GM23248 (cell line): ENCODE measurements around the gene IDH3A. TPM values are rescaled to one million over a fixed set of nuclear protein-coding genes. Genes with fewer than 3 reads are reported as not detected.
A peak's percentile ranks its signal among the peaks of the same experiment; 100 is the strongest.

Source experiments
- DNase-seq: peaks from one replicate; pipeline ENCODE4 v3.0.0-alpha.2; 2015
- H2AFZ ChIP-seq: fragments of 200-600 bp; sonication (generic); 2 replicates; pipeline ENCODE4 v1.6.1; 2016; ENCODE audit warnings: antibody characterized with exemption
- H3F3A ChIP-seq: fragments of 200-600 bp; sonication (generic); 2 replicates; pipeline ENCODE4 v1.6.1; 2016; ENCODE audit warnings: mild to moderate bottlenecking, antibody characterized with exemption, mixed run types; ENCODE audit not compliant: insufficient read depth
- H3K27ac ChIP-seq: fragments of 200-600 bp; sonication (generic); 2 replicates; pipeline ENCODE4 v1.5.1; 2016; ENCODE audit warnings: mild to moderate bottlenecking
- H3K27me3 ChIP-seq: fragments of 200-600 bp; sonication (generic); replicated peaks from 2 replicates; pipeline ENCODE4 v1.6.1; 2016; ENCODE audit warnings: mild to moderate bottlenecking; ENCODE audit not compliant: insufficient read depth
- H3K36me3 ChIP-seq: fragments of 200-600 bp; sonication (generic); 2 replicates; pipeline ENCODE4 v1.6.1; 2016; ENCODE audit warnings: low read depth, mild to moderate bottlenecking
- H3K4me1 ChIP-seq: fragments of 200-600 bp; sonication (generic); 2 replicates; pipeline ENCODE4 v1.6.1; 2016; ENCODE audit warnings: mild to moderate bottlenecking; ENCODE audit not compliant: insufficient read depth
- H3K4me2 ChIP-seq: fragments of 200-600 bp; sonication (generic); one replicate; pipeline ENCODE4 v1.6.1; 2016; ENCODE audit warnings: mild to moderate bottlenecking; ENCODE audit not compliant: unreplicated experiment
- H3K4me3 ChIP-seq: fragments of 200-600 bp; sonication (generic); 2 replicates; pipeline ENCODE4 v1.5.1; 2016; ENCODE audit warnings: mild to moderate bottlenecking
- H3K79me2 ChIP-seq: fragments of 200-600 bp; sonication (generic); 2 replicates; pipeline ENCODE4 v1.6.1; 2016; ENCODE audit warnings: mild to moderate bottlenecking; ENCODE audit not compliant: insufficient read depth
- H3K9ac ChIP-seq: fragments of 200-600 bp; sonication (generic); 2 replicates; pipeline ENCODE4 v1.6.1; 2016; ENCODE audit warnings: mild to moderate bottlenecking
- H3K9me2 ChIP-seq: fragments of 200-600 bp; sonication (generic); 2 replicates; pipeline ENCODE4 v1.6.1; 2016; ENCODE audit warnings: mixed run types, mild to moderate bottlenecking, moderate library complexity; ENCODE audit not compliant: insufficient read depth
- H3K9me3 ChIP-seq: fragments of 200-600 bp; sonication (generic); one replicate; pipeline ENCODE4 v1.6.1; 2017; ENCODE audit warnings: low read depth
- H4K20me1 ChIP-seq: fragments of 200-600 bp; sonication (generic); 2 replicates; pipeline ENCODE4 v1.6.0; 2016; ENCODE audit not compliant: insufficient read depth
- EZH2 ChIP-seq: fragments of 200-600 bp; sonication (generic); IDR thresholded peaks from 2 replicates; pipeline ENCODE4 v1.6.1; 2018; ENCODE audit warnings: antibody characterized with exemption, mild to moderate bottlenecking; ENCODE audit not compliant: insufficient read depth, poor library complexity, severe bottlenecking
- EZH2phosphoT487 ChIP-seq: fragments of 200-600 bp; sonication (generic); IDR thresholded peaks from 2 replicates; pipeline ENCODE4 v1.6.1; 2018; ENCODE audit warnings: antibody characterized with exemption, moderate library complexity, mild to moderate bottlenecking, low read depth; ENCODE audit not compliant: insufficient read depth
- WGBS, 2 experiments: methylation state at CpG; one replicate each; pipeline ENCODE4 v1.1.6; 2015 to 2017; ENCODE audit warnings: low lambda C conversion rate in 2 of 2, low coverage in 1 of 2; ENCODE audit errors: missing lambda C conversion rate in 2 of 2; 5-methylcytosine and 5-hydroxymethylcytosine counted together
- in situ Hi-C: fragments of 300-500 bp; cut with MboI; formaldehyde crosslinking; loops from 2 replicates; pipeline ENCODE4 v1.15.0; 2020
- polyA plus RNA-seq: library from polyadenylated mRNA; unstranded; fragments of >200 nt; fragmentation: Nextera tagmentation; extraction: Ambion mirVana; gene quantifications from 2 replicates; pipeline ENCODE4 v1.2.1, GENCODE V29; 2016
- total RNA-seq: library from RNA; depleted of rRNA; stranded (reverse); fragments of >200 nt; shearing (Covaris generic); gene quantifications from 2 replicates; pipeline ENCODE4 v1.2.3, GENCODE V29; 2014

The IDH3A gene
- total and polyA plus RNA-seq, 2 experiments from 2014 or later, result 47.1 to 50.3 TPM

- Histone ChIP-seq H3K9me3 (no peaks in the 10 kb centered on the region), H3K4me3 (no peak overlapping the region), H3K79me2 (no peaks in the 10 kb centered on the region), H3K27ac (no peak overlapping the region), H3K9me2 (no peaks in the 10 kb centered on the region), H3K4me1 (no peaks in the 10 kb centered on the region; the same call in 1 of the 2 replicates), H3K9ac (no peak overlapping the region), H2AFZ (no peak overlapping the region), H4K20me1 (no peaks in the 10 kb centered on the region), H3F3A (no peaks in the 10 kb centered on the region), H3K4me2 (no peak overlapping the region), H3K27me3 (no peaks in the 10 kb centered on the region; the same call in 1 of the 2 replicates), H3K36me3 (no peaks in the 10 kb centered on the region)
- no peak for DNase-seq
- WGBS, 2 experiments, result 70% methylated on average over 16 to 17 of the region's 17 CpGs
- in situ Hi-C loops, result no loop called here
- TF ChIP-seq EZH2 (no peak), EZH2phosphoT487 (no peak)
Measured at GRCh38 chr15:78204351-78205309, 55.5 kb downstream of the IDH3A start.

- H3K9ac ChIP-seq, result no peak overlapping the region
- H3K79me2 ChIP-seq, result no peaks in the 10 kb centered on the region
- H2AFZ ChIP-seq, result no peak overlapping the region
- DNase-seq, result no peak
- TF ChIP-seq EZH2, result no peak
- no peak for TF ChIP-seq EZH2phosphoT487
- 62 to 86% methylated on average over 1 of the region's 1 CpG for WGBS, 2 experiments
- H3K4me3 ChIP-seq, result no peak overlapping the region
- in situ Hi-C loops, result no loop called here
- H3K4me2 ChIP-seq, result no peak overlapping the region
- H3K4me1 ChIP-seq, result no peaks in the 10 kb centered on the region; the same call in 1 of the 2 replicates
- no peak overlapping the region for H3K27ac ChIP-seq
- no peaks in the 10 kb centered on the region for H3K9me3 ChIP-seq
- no peaks in the 10 kb centered on the region; the same call in 1 of the 2 replicates for H3K27me3 ChIP-seq
- H4K20me1 ChIP-seq, result no peaks in the 10 kb centered on the region
- no peaks in the 10 kb centered on the region for H3K36me3 ChIP-seq
- no peaks in the 10 kb centered on the region for H3K9me2 ChIP-seq
- H3F3A ChIP-seq, result no peaks in the 10 kb centered on the region
Measured at GRCh38 chr15:78205337-78205736, 56.2 kb downstream of the IDH3A start.

- no peak overlapping the region for H3K9ac ChIP-seq
- H2AFZ ChIP-seq, result no peak overlapping the region
- no peaks in the 10 kb centered on the region for H3K36me3 ChIP-seq
- H3F3A ChIP-seq, result no peaks in the 10 kb centered on the region
- no peaks in the 10 kb centered on the region for H3K9me3 ChIP-seq
- H3K27me3 ChIP-seq, result no peaks in the 10 kb centered on the region; the same call in 1 of the 2 replicates
- TF ChIP-seq EZH2 (no peak), EZH2phosphoT487 (no peak)
- H3K27ac ChIP-seq, result no peak overlapping the region
- 94 to 96% methylated on average over 9 to 10 of the region's 10 CpGs for WGBS, 2 experiments
- no peaks in the 10 kb centered on the region; the same call in 1 of the 2 replicates for H3K4me1 ChIP-seq
- no peaks in the 10 kb centered on the region for H3K9me2 ChIP-seq
- no peak overlapping the region for H3K4me3 ChIP-seq
- H3K79me2 ChIP-seq, result no peaks in the 10 kb centered on the region
- no peak for DNase-seq
- in situ Hi-C loops, result no loop called here
- no peaks in the 10 kb centered on the region for H4K20me1 ChIP-seq
- no peak overlapping the region for H3K4me2 ChIP-seq
Measured at GRCh38 chr15:78205856-78206255, 56.7 kb downstream of the IDH3A start.

- H3K9ac ChIP-seq, result no peak overlapping the region
- in situ Hi-C loops, result no loop called here
- H3K27ac ChIP-seq, result no peak overlapping the region
- H2AFZ ChIP-seq, result no peak overlapping the region
- peak; percentile 58 for DNase-seq
- no peak overlapping the region for H3K4me3 ChIP-seq
- no peaks in the 10 kb centered on the region; the same call in 1 of the 2 replicates for H3K4me1 ChIP-seq
- no peaks in the 10 kb centered on the region for H4K20me1 ChIP-seq
- H3K79me2 ChIP-seq, result no peaks in the 10 kb centered on the region
- H3K27me3 ChIP-seq, result no peaks in the 10 kb centered on the region; the same call in 1 of the 2 replicates
- no peaks in the 10 kb centered on the region for H3K9me2 ChIP-seq
- no peak overlapping the region for H3K4me2 ChIP-seq
- H3K9me3 ChIP-seq, result no peaks in the 10 kb centered on the region
- no peaks in the 10 kb centered on the region for H3K36me3 ChIP-seq
- 55 to 57% methylated on average over 12 of the region's 12 CpGs for WGBS, 2 experiments
- no peaks in the 10 kb centered on the region for H3F3A ChIP-seq
- TF ChIP-seq EZH2 (no peak), EZH2phosphoT487 (no peak)
Measured at GRCh38 chr15:78206326-78207109, 57.4 kb downstream of the IDH3A start.
